Keratinocyte (primary cell): ENCODE data around the gene ADGRB2. TPM values are rescaled to one million over a fixed set of nuclear protein-coding genes. Genes with fewer than 3 reads are reported as not detected.

Experiments used
- DNase-seq: peaks from one replicate; pipeline ENCODE4 v3.0.0-alpha.2; 2011; ENCODE audit warnings: low read depth, missing footprints, low spot score
- FAIRE-seq: peaks from 2 replicates; lab custom pipeline; 2011; peaks lifted over from hg19 to GRCh38; lab: Jason Lieb, UNC
- H2AFZ ChIP-seq: 2 replicates; pipeline ENCODE4 v1.6.0; 2012; ENCODE audit warnings: low read length, control low read depth, inconsistent platforms; ENCODE audit not compliant: control insufficient read depth
- H3K27ac ChIP-seq: 2 replicates; pipeline ENCODE4 v1.5.1; 2011; ENCODE audit warnings: low read length; ENCODE audit not compliant: control insufficient read depth, insufficient read depth
- H3K27me3 ChIP-seq: 3 replicates; pipeline ENCODE4 v1.6.0; 2011; ENCODE audit warnings: low read length; ENCODE audit not compliant: control insufficient read depth, insufficient read depth; ENCODE audit errors: extremely low read depth
- H3K36me3 ChIP-seq, 2 experiments: 2 replicates in 1 of 2; 3 replicates in 1 of 2; pipeline ENCODE4 v1.5.1; 2011; ENCODE audit warnings: low read length in 2 of 2, mild to moderate bottlenecking in 1 of 2; ENCODE audit not compliant: control insufficient read depth in 2 of 2, insufficient read depth in 2 of 2; ENCODE audit errors: extremely low read depth in 1 of 2
- H3K4me1 ChIP-seq: 3 replicates; pipeline ENCODE4 v1.5.1; 2011; ENCODE audit warnings: low read length; ENCODE audit not compliant: control insufficient read depth, insufficient read depth; ENCODE audit errors: extremely low read depth
- H3K4me2 ChIP-seq: 3 replicates; pipeline ENCODE4 v1.6.0; 2011; ENCODE audit warnings: low read depth, low read length; ENCODE audit not compliant: control insufficient read depth, insufficient read depth; ENCODE audit errors: extremely low read depth
- H3K4me3 ChIP-seq, 3 experiments: fragments of 200-600 bp in 1 of 3; sonication (generic) in 1 of 3; 2 replicates in 2 of 3; 3 replicates in 1 of 3; pipeline ENCODE4 v1.5.1; 2011 to 2016; ENCODE audit warnings: low read length in 3 of 3, mild to moderate bottlenecking in 3 of 3, control low read depth in 2 of 3, inconsistent platforms in 1 of 3, low read depth in 1 of 3, mixed read lengths in 1 of 3, mixed run types in 1 of 3, moderate library complexity in 1 of 3; ENCODE audit not compliant: control insufficient read depth in 2 of 3, insufficient read depth in 2 of 3; ENCODE audit errors: extremely low read depth in 1 of 3
- H3K79me2 ChIP-seq: 2 replicates; pipeline ENCODE4 v1.6.0; 2012; ENCODE audit warnings: low read length; ENCODE audit not compliant: control insufficient read depth, insufficient read depth
- H3K9ac ChIP-seq: 3 replicates; pipeline ENCODE4 v1.6.0; 2011; ENCODE audit warnings: low read length; ENCODE audit not compliant: control insufficient read depth, insufficient read depth; ENCODE audit errors: extremely low read depth
- H3K9me1 ChIP-seq: 3 replicates; pipeline ENCODE4 v1.6.0; 2011; ENCODE audit warnings: low read length; ENCODE audit not compliant: control insufficient read depth, insufficient read depth; ENCODE audit errors: extremely low read depth
- H3K9me3 ChIP-seq: 2 replicates; pipeline ENCODE4 v1.5.1; 2012; ENCODE audit warnings: low read depth, low read length; ENCODE audit not compliant: control insufficient read depth
- H4K20me1 ChIP-seq: 3 replicates; pipeline ENCODE4 v1.6.0; 2011; ENCODE audit warnings: low read length; ENCODE audit not compliant: control insufficient read depth, insufficient read depth; ENCODE audit errors: extremely low read depth
- EZH2 ChIP-seq: IDR thresholded peaks from one replicate; pipeline ENCODE4 v1.6.1; 2012; ENCODE audit warnings: inconsistent platforms, mild to moderate bottlenecking, low read length, moderate library complexity
- dilution Hi-C: fragments of 300-500 bp; cut with MboI; formaldehyde crosslinking; loops from one replicate; pipeline ENCODE4 v1.7.0; 2020; ENCODE audit warnings: low sequenced_read_pairs; ENCODE audit not compliant: extremely low pct_ligation_motif_present
- polyA plus RNA-seq, 5 experiments: library from polyadenylated mRNA; depleted of rRNA in 3 of 5; stranded (reverse) in 3 of 5; stranded (forward) in 1 of 5; unstranded in 1 of 5; fragments of >200 nt; gene quantifications; 1 replicate in 1 of 5; 2 replicates in 3 of 5; 3 replicates in 1 of 5; pipeline versions ENCODE4 v1.2.1 to v1.2.3, GENCODE V29; 2011 to 2012; ENCODE audit warnings: missing spikeins in 2 of 5, low read depth in 1 of 5, low replicate concordance in 1 of 5
- TF ChIP-seq, protein P1 (sequence below), 3 experiments: IDR thresholded peaks in 1 of 3; conservative IDR thresholded peaks in 1 of 3; optimal IDR thresholded peaks in 1 of 3; 2 replicates in 2 of 3; 3 replicates in 1 of 3; pipeline versions ENCODE3 to v1.5.1; 2011; ENCODE audit warnings: low read length in 3 of 3, mild to moderate bottlenecking in 3 of 3, moderate library complexity in 2 of 3, control low read depth in 1 of 3, inconsistent platforms in 1 of 3; ENCODE audit not compliant: insufficient read depth in 2 of 3; ENCODE audit errors: extremely low read depth in 1 of 3

ADGRB2 gene
- polyA plus RNA-seq, 1 donor (not counting 4 experiments of a cell fraction or from before 2014, with no cell fraction given): 0.68 TPM

- Histone ChIP-seq H3K4me2 (no peak overlapping the region), H3K36me3 (no peaks in the 10 kb centered on the region), H2AFZ (no peak overlapping the region), H4K20me1 (no peaks in the 10 kb centered on the region), H3K27ac (no peak overlapping the region), H3K79me2 (peaks cover 19% of the 10 kb centered on the region), H3K9me1 (no peaks in the 10 kb centered on the region), H3K27me3 (no peaks in the 10 kb centered on the region), H3K9me3 (no peaks in the 10 kb centered on the region), H3K4me3 (no peak overlapping the region), H3K9ac (no peak overlapping the region), H3K4me1 (peaks cover 36% of the 10 kb centered on the region)
- FAIRE-seq (no peak), DNase-seq (no peak)
- dilution Hi-C loops: no loop called here
- no peak for TF ChIP-seq EZH2
- TF ChIP-seq, protein P1, sequence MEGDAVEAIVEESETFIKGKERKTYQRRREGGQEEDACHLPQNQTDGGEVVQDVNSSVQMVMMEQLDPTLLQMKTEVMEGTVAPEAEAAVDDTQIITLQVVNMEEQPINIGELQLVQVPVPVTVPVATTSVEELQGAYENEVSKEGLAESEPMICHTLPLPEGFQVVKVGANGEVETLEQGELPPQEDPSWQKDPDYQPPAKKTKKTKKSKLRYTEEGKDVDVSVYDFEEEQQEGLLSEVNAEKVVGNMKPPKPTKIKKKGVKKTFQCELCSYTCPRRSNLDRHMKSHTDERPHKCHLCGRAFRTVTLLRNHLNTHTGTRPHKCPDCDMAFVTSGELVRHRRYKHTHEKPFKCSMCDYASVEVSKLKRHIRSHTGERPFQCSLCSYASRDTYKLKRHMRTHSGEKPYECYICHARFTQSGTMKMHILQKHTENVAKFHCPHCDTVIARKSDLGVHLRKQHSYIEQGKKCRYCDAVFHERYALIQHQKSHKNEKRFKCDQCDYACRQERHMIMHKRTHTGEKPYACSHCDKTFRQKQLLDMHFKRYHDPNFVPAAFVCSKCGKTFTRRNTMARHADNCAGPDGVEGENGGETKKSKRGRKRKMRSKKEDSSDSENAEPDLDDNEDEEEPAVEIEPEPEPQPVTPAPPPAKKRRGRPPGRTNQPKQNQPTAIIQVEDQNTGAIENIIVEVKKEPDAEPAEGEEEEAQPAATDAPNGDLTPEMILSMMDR (optimal IDR thresholded peaks at IDR 0.05 in 1 of 3, IDR thresholded peaks at IDR 0.05 in 1 of 3, conservative IDR thresholded peaks at IDR 0.05 in 1 of 3; ENCODE audit: extremely low read depth in 1 of 3, insufficient read depth in 2 of 3, low read length in 3 of 3): no peak
Observed at GRCh38 chr1:31706384-31707058, 57.6 kb downstream of the ADGRB2 start.

- peak overlapping the region; percentile 86 for H3K4me2 ChIP-seq
- H3K9me1 ChIP-seq: no peaks in the 10 kb centered on the region
- H2AFZ ChIP-seq: peak overlapping the region; percentile 50
- peak; percentile 17 for FAIRE-seq
- H3K36me3 ChIP-seq: peaks cover 0 to 3% of the 10 kb centered on the region in 2 experiments
- peaks cover 21% of the 10 kb centered on the region for H3K79me2 ChIP-seq
- TF ChIP-seq, protein P1 (optimal IDR thresholded peaks at IDR 0.05 in 1 of 3, IDR thresholded peaks at IDR 0.05 in 1 of 3, conservative IDR thresholded peaks at IDR 0.05 in 1 of 3; ENCODE audit: extremely low read depth in 1 of 3, insufficient read depth in 2 of 3, low read length in 3 of 3): peak in 2 of 3 experiments; percentile 29 to 38
- no peak for TF ChIP-seq EZH2
- peaks cover 49% of the 10 kb centered on the region for H3K4me1 ChIP-seq
- dilution Hi-C loops: no loop called here
- peak overlapping the region; percentile 79 for H3K9ac ChIP-seq
- peak; percentile 25 for DNase-seq
- H3K9me3 ChIP-seq: no peaks in the 10 kb centered on the region
- no peaks in the 10 kb centered on the region for H3K27me3 ChIP-seq
- H3K4me3 ChIP-seq: peak overlapping the region in 2 of 3 experiments; percentile 45 to 66
- no peaks in the 10 kb centered on the region for H4K20me1 ChIP-seq
- peak overlapping the region; percentile 87 for H3K27ac ChIP-seq
Observed at GRCh38 chr1:31705080-31705866, 58.9 kb downstream of the ADGRB2 start.
